ENCODE measurements around the gene PNKD. TPM values are rescaled to one million over a fixed set of nuclear protein-coding genes. Genes with fewer than 3 reads are reported as not detected.
A peak's percentile ranks its signal among the peaks of the same experiment; 100 is the strongest.

The PNKD gene
- total RNA-seq, 1 donor from 2014 or later = 40.3 TPM

DNA sequence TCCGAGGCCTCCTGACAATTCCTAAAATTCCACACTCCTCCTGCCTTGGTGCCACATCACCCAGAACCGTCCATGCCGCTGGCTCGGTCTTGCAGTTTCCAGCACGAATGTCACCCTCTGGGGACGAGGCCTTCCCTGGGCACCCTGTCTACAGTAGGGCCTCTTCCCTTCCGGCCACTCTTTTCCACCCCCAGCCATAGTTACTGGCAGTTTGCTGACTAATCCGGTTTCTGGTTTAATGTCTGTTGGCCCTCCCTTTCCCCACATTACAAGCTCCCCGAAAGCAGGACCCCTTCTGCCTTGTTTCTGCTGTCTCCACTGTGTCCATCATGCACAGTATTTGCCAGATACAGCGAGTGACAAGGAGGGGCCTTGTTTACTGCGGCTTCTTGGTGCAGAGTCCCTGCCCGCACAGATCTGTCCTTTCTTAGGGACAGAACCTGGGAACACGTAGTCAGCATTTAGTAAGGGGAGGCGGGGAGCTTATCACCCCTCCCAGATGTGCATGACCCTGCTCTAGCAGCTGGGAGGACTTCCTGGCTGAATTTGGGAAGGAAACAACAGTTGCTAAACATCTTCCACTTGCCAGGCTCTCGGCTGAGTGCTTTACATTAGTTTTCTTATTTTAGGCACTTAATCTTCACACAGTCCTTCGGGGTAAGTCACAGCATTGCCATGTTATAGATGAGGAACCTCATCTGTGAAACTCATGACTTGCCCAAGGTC lies 62.8 kb downstream of the PNKD start:
- no peak for DNase-seq (ENCODE audit: low read depth, low spot score)
- Mint-ChIP-seq H3K36me3 (ENCODE audit: low read depth) (no peaks in the 10 kb centered on the region), H3K27me3 (ENCODE audit: low read depth) (peaks cover 10% of the 10 kb centered on the region), H3K4me3 (no peak overlapping the region), H3K9me3 (no peaks in the 10 kb centered on the region), H3K27ac (ENCODE audit: unreplicated experiment) (peak overlapping the region; percentile 62), H3K4me1 (peaks cover 6% of the 10 kb centered on the region)
- TF ChIP-seq, protein P1, sequence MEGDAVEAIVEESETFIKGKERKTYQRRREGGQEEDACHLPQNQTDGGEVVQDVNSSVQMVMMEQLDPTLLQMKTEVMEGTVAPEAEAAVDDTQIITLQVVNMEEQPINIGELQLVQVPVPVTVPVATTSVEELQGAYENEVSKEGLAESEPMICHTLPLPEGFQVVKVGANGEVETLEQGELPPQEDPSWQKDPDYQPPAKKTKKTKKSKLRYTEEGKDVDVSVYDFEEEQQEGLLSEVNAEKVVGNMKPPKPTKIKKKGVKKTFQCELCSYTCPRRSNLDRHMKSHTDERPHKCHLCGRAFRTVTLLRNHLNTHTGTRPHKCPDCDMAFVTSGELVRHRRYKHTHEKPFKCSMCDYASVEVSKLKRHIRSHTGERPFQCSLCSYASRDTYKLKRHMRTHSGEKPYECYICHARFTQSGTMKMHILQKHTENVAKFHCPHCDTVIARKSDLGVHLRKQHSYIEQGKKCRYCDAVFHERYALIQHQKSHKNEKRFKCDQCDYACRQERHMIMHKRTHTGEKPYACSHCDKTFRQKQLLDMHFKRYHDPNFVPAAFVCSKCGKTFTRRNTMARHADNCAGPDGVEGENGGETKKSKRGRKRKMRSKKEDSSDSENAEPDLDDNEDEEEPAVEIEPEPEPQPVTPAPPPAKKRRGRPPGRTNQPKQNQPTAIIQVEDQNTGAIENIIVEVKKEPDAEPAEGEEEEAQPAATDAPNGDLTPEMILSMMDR (conservative IDR thresholded peaks at IDR 0.05) = no peak

DNA sequence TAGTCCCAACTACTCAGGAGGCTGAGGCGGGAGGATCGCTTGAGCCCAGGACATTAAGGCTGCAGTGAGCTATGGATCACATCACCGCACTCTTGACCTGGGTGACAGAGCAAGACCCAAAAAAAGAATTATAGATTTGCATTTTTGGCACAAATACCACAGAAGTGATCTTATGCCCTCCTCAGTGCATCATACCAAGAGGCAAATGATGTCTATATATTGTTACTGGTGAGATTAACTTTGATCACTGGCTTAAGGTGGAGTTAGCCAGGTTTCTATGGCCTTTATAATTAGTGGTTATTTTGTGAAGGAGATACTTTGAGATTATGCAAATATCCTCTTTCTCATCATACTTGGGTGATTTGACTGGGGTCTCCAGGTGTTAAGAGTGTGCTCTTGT lies 64.2 kb downstream of the PNKD start:
- no peak for DNase-seq (ENCODE audit: low read depth, low spot score)
- no peak overlapping the region for H3K27ac Mint-ChIP-seq (ENCODE audit: unreplicated experiment)
- H3K4me1 Mint-ChIP-seq = peaks cover 5% of the 10 kb centered on the region
- no peaks in the 10 kb centered on the region for H3K9me3 Mint-ChIP-seq
- H3K27me3 Mint-ChIP-seq (ENCODE audit: low read depth) = peaks cover 2% of the 10 kb centered on the region
- H3K4me3 Mint-ChIP-seq = no peak overlapping the region
- no peaks in the 10 kb centered on the region for H3K36me3 Mint-ChIP-seq (ENCODE audit: low read depth)
- TF ChIP-seq, protein P1 (conservative IDR thresholded peaks at IDR 0.05) = no peak

DNA sequence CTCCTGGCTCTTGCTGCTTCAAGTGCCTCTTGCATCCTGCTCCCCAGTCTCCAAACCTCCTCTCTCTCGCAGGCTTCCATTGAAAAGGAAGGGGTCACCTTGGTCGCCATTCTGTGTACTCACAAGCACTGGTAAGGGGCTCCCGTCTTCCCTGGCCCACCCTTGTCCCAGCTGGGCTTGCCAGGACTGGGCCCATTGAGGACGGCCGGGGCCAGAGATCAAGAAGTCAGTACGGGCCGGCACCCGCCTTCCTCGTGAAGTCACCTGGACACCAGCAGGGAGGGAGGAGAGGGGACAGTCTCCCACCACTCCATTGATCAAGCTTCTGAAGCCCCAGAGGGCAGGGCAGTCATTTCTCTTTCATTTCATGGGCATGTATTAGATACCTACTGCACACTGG lies 70.3 kb downstream of the PNKD start:
- Mint-ChIP-seq H3K36me3 (ENCODE audit: low read depth) (no peaks in the 10 kb centered on the region), H3K4me1 (peaks cover 2% of the 10 kb centered on the region), H3K27ac (ENCODE audit: unreplicated experiment) (no peak overlapping the region), H3K9me3 (no peaks in the 10 kb centered on the region), H3K27me3 (ENCODE audit: low read depth) (no peaks in the 10 kb centered on the region), H3K4me3 (no peak overlapping the region)
- TF ChIP-seq, protein P1 (conservative IDR thresholded peaks at IDR 0.05) = no peak
- no peak for DNase-seq (ENCODE audit: low read depth, low spot score)

DNA sequence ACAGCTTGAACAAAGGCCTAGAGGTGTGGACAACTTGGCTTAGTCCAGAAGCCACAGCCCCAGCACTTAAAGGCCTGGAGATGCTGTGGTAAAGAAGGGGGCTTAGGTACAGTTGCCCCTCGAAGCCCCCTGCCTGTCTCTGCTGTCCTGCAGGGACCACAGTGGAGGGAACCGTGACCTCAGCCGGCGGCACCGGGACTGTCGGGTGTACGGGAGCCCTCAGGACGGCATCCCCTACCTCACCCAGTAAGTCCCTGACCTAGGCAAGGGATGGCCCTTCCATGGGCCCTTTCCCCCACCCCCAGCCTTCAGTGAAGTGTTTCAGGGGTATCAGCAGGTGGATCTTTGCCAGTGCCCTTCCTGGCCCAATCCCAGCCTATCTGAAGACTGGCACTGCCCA lies 71.1 kb downstream of the PNKD start:
- Mint-ChIP-seq H3K9me3 (no peaks in the 10 kb centered on the region), H3K4me1 (peaks cover 7% of the 10 kb centered on the region), H3K36me3 (ENCODE audit: low read depth) (no peaks in the 10 kb centered on the region), H3K27me3 (ENCODE audit: low read depth) (no peaks in the 10 kb centered on the region), H3K27ac (ENCODE audit: unreplicated experiment) (no peak overlapping the region), H3K4me3 (no peak overlapping the region)
- no peak for DNase-seq (ENCODE audit: low read depth, low spot score)
- TF ChIP-seq, protein P1 (conservative IDR thresholded peaks at IDR 0.05) = no peak

DNA sequence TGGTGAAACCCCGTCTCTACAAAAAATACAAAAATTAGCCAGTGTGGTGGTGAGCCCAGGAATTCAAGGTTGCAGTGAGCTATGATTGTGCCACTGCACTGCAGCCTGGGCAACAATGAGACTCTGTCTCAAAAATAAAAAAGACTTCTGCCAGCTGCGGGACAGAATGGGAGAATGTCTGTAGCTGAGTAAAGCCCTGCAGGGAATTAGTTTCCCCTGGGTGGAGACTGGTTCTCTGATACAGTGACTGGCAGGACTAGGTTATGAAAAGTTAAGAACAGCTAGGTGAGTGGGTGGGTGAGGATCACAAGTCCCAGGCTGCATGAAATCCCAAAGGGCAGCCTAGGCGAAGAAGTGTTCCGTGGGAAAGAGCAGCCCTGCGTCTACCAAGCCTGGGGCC lies 72.5 kb downstream of the PNKD start:
- peak overlapping the region; percentile 50 for H3K27ac Mint-ChIP-seq (ENCODE audit: unreplicated experiment)
- H3K36me3 Mint-ChIP-seq (ENCODE audit: low read depth) = no peaks in the 10 kb centered on the region
- DNase-seq (ENCODE audit: low read depth, low spot score) = no peak
- H3K27me3 Mint-ChIP-seq (ENCODE audit: low read depth) = no peaks in the 10 kb centered on the region
- TF ChIP-seq, protein P1 (conservative IDR thresholded peaks at IDR 0.05) = no peak
- peaks cover 8% of the 10 kb centered on the region for H3K4me1 Mint-ChIP-seq
- H3K4me3 Mint-ChIP-seq = no peak overlapping the region
- H3K9me3 Mint-ChIP-seq = no peaks in the 10 kb centered on the region
